ENCODE results near the gene RAP1GDS1.

Gene RAP1GDS1

DNA sequence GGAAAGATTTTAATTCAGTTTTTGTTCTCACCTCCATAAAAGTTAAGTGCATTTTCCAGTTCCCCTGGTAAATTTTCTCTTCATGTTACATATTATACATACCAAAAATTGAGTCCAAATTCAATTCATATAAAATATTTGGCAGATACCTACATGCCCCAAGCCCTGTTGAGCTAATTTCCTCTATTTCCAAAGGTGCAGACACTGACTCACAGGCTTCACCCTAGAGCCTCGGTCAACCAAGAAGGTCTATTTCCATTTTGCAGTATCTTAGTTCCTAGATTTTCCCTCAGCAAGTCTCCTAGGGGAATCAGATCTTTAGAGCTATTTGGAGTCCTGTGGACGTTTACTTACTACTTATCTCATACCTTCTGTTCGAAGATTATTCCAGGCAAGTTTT, 222.8 kb downstream of the RAP1GDS1 start:
- H3K4me3 ChIP-seq (replicated peaks; ENCODE audit: low read depth, low read length), result no peak overlapping the region
- TF ChIP-seq, protein P1, sequence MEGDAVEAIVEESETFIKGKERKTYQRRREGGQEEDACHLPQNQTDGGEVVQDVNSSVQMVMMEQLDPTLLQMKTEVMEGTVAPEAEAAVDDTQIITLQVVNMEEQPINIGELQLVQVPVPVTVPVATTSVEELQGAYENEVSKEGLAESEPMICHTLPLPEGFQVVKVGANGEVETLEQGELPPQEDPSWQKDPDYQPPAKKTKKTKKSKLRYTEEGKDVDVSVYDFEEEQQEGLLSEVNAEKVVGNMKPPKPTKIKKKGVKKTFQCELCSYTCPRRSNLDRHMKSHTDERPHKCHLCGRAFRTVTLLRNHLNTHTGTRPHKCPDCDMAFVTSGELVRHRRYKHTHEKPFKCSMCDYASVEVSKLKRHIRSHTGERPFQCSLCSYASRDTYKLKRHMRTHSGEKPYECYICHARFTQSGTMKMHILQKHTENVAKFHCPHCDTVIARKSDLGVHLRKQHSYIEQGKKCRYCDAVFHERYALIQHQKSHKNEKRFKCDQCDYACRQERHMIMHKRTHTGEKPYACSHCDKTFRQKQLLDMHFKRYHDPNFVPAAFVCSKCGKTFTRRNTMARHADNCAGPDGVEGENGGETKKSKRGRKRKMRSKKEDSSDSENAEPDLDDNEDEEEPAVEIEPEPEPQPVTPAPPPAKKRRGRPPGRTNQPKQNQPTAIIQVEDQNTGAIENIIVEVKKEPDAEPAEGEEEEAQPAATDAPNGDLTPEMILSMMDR (IDR thresholded peaks at IDR 0.05; ENCODE audit: low read length, missing control alignments), result no peak

DNA sequence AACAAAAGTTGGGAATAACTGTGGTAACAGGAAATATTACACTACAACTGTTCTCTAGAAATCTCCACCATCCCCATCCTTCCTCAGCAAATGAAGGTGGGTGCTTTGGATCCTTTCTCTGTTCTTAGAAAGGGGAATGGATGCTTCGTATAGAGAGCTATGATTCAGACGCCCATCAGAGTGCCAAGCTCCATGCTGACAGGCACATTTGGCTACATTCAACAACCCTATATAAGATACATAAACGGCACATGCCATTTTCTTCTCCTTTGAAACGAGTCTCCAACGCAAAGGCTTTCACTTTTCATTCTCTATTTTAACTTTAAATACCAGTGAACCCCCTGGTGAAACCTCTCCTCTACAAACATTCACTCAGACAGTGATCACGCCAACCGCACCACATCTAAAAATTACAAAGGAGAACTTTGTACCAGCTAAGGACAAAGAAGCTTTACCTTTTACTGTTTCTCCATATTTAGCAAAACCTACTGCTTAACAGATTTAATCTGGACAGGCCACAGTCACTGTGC, 224.7 kb downstream of the RAP1GDS1 start:
- H3K4me3 ChIP-seq (replicated peaks; ENCODE audit: low read depth, low read length), result no peak overlapping the region
- TF ChIP-seq, protein P1 (IDR thresholded peaks at IDR 0.05; ENCODE audit: low read length, missing control alignments), result no peak
- no peak for DNase-seq (ENCODE audit: low read depth)

More for the DNA sequence above, 222.8 kb downstream of the RAP1GDS1 start:
- peak; percentile 26 for DNase-seq (ENCODE audit: low read depth)

DNA sequence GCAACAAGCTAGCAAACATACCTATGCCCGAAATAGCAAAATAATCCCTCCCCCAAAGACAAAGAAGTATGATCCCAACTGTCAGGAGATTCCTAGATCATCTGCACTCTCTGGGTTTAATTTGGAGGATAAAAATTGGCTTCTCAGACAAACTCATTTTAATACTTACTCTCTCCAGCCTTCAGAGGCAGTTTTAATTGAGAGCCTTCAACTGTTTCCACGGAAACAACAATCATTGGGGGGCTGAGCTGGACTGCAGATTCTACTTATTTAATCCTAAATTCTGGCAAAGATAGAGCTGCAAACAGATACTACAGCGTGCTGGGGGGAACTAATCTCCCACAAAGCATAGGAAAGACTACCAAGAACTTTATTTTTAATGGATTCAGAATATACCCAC, 229.1 kb downstream of the RAP1GDS1 start:
- DNase-seq (ENCODE audit: low read depth), result no peak
- TF ChIP-seq, protein P1 (IDR thresholded peaks at IDR 0.05; ENCODE audit: low read length, missing control alignments), result no peak
- no peak overlapping the region for H3K4me3 ChIP-seq (replicated peaks; ENCODE audit: low read depth, low read length)

DNA sequence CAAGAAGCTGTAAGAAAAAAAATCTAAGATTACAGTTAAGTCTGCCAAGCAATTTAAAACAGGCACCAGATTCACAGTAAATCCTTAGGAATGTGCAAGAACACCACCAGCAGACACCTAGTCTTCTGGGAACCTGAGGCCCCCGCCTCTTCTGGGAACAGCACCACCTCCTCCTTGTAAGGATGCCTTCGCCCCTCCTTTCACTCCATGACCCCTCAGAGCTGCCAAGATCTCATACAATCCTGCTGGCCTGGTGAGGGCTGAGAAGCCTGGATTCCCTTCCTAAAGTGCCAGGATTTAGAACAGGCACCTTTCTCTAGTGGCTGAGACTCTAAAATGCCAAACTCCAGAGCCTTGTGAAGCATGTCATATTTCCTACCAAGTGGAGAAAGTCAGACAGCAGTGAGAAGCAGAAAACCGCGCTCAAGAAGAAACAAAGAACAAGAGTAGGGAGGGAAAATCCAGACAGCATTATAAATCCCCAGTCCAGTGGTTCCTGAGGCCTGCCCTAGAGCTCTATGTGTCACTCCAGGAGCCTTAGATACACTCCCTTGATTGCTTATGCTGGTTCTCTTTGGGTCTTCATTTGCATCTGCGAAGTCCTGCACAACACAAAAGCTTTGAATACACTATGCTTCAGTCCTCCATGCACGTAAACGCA, 230.8 kb downstream of the RAP1GDS1 start:
- TF ChIP-seq, protein P1 (IDR thresholded peaks at IDR 0.05; ENCODE audit: low read length, missing control alignments), result no peak
- H3K4me3 ChIP-seq (replicated peaks; ENCODE audit: low read depth, low read length), result no peak overlapping the region
- no peak for DNase-seq (ENCODE audit: low read depth)

DNA sequence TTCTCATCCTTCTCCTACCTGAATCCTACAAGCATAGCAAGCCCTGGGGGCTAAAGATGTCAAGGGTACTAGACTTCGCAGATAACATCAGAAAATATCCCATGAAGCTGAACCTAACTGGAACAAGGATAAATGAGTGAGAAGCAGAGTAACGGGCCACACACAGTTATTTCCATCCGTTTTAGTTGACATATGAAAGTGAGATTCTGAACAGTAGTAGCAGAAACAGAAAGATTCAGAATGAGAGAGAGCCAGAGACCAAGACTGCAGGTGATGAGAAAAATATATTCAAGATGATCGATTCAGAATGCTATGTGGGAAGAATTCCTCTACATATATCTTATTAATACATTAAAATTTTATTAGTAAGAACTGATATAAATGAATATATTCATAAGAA, 232.1 kb downstream of the RAP1GDS1 start:
- H3K4me3 ChIP-seq (replicated peaks; ENCODE audit: low read depth, low read length), result no peak overlapping the region
- TF ChIP-seq, protein P1 (IDR thresholded peaks at IDR 0.05; ENCODE audit: low read length, missing control alignments), result no peak
- DNase-seq (ENCODE audit: low read depth), result no peak
